Esophagus (tissue), 2 donors: ENCODE measurements around the gene AGBL4. TPM values are rescaled to one million over a fixed set of nuclear protein-coding genes. Genes with fewer than 3 reads are reported as not detected.

Source experiments
- H3K27ac ChIP-seq, 2 donors: one replicate each; pipeline ENCODE4 v1.5.1; 2013; ENCODE audit warnings: low read depth in 2 of 2, mild to moderate bottlenecking in 2 of 2, inconsistent platforms in 1 of 2, low read length in 1 of 2, moderate library complexity in 1 of 2
- H3K27me3 ChIP-seq, 2 donors: one replicate each; pipeline ENCODE4 v1.6.1; 2013; ENCODE audit warnings: low read length in 2 of 2, control low read depth in 1 of 2, mild to moderate bottlenecking in 1 of 2; ENCODE audit not compliant: insufficient read depth in 2 of 2, control insufficient read depth in 1 of 2
- H3K36me3 ChIP-seq, 2 donors: one replicate each; pipeline ENCODE4 v1.6.1; 2013; ENCODE audit warnings: low read length in 1 of 2; ENCODE audit not compliant: control insufficient read depth in 2 of 2, insufficient read depth in 2 of 2
- H3K4me1 ChIP-seq, 2 donors: one replicate each; pipeline ENCODE4 v1.6.1; 2013; ENCODE audit warnings: low read length in 1 of 2; ENCODE audit not compliant: control insufficient read depth in 2 of 2, insufficient read depth in 2 of 2
- H3K4me3 ChIP-seq, 2 donors: one replicate each; pipeline ENCODE4 v1.5.1; 2013; ENCODE audit warnings: low read length in 2 of 2, mild to moderate bottlenecking in 2 of 2, low read depth in 1 of 2, moderate library complexity in 1 of 2
- H3K9me3 ChIP-seq, 2 donors: one replicate each; pipeline ENCODE4 v1.6.1; 2013; ENCODE audit warnings: mild to moderate bottlenecking in 2 of 2, low read depth in 1 of 2, low read length in 1 of 2, moderate library complexity in 1 of 2; ENCODE audit not compliant: control insufficient read depth in 2 of 2, insufficient read depth in 1 of 2
- WGBS, 2 donors: extraction: QIAGEN DNeasy Blood & Tissue Kit; methylation state at CpG; one replicate each; pipeline ENCODE4 v1.1.7; 2013; 5-methylcytosine and 5-hydroxymethylcytosine counted together
- polyA plus RNA-seq, 2 donors: library from polyadenylated mRNA; stranded (reverse); fragments of 200-250 nt; gene quantifications; one replicate each; pipeline ENCODE4 v1.2.3, GENCODE V29; 2013
- donor health status: healthy with polysubstance abuse.
- donor health status: Bipolar disorder and iron deficiency.

The AGBL4 gene
- polyA plus RNA-seq, 2 donors: 0.02 TPM; not detected in 1

GRCh38 chr1:49136738-49137251 lies 887.0 kb downstream of the AGBL4 start:
- 72 to 83% methylated on average over 1 of the region's 1 CpG for WGBS, 2 donors
- no peaks in the 10 kb centered on the region for H3K36me3 ChIP-seq
- no peaks in the 10 kb centered on the region for H3K27me3 ChIP-seq
- no peak overlapping the region for H3K27ac ChIP-seq
- no peak overlapping the region for H3K4me3 ChIP-seq
- no peaks in the 10 kb centered on the region for H3K4me1 ChIP-seq
- H3K9me3 ChIP-seq: peaks cover 0 to 3% of the 10 kb centered on the region in 2 donors

- Histone ChIP-seq H3K27ac (no peak overlapping the region), H3K4me1 (no peaks in the 10 kb centered on the region), H3K9me3 (peaks cover 0 to 4% of the 10 kb centered on the region in 2 donors), H3K4me3 (no peak overlapping the region), H3K36me3 (no peaks in the 10 kb centered on the region), H3K27me3 (no peaks in the 10 kb centered on the region)
- 33% methylated on average over 1 of the region's 1 CpG for WGBS, 2 donors
These were observed 898.0 kb downstream of the AGBL4 start for GRCh38 chr1:49125746-49126145.

GRCh38 chr1:49111931-49112330 lies 911.8 kb downstream of the AGBL4 start:
- Histone ChIP-seq H3K36me3 (no peaks in the 10 kb centered on the region), H3K27ac (no peak overlapping the region), H3K9me3 (no peaks in the 10 kb centered on the region), H3K27me3 (no peaks in the 10 kb centered on the region), H3K4me1 (no peaks in the 10 kb centered on the region), H3K4me3 (no peak overlapping the region)
- WGBS, 2 donors: 84 to 86% methylated on average over 1 of the region's 1 CpG

GRCh38 chr1:49106445-49106844 lies 917.3 kb downstream of the AGBL4 start:
- no peak overlapping the region for H3K27ac ChIP-seq
- H3K4me1 ChIP-seq: no peaks in the 10 kb centered on the region
- no peaks in the 10 kb centered on the region for H3K36me3 ChIP-seq
- H3K4me3 ChIP-seq: no peak overlapping the region
- no peaks in the 10 kb centered on the region for H3K9me3 ChIP-seq
- no peaks in the 10 kb centered on the region for H3K27me3 ChIP-seq

GRCh38 chr1:49104575-49104974 lies 919.2 kb downstream of the AGBL4 start:
- H3K27me3 ChIP-seq: no peaks in the 10 kb centered on the region
- H3K4me3 ChIP-seq: no peak overlapping the region
- no peaks in the 10 kb centered on the region for H3K9me3 ChIP-seq
- H3K27ac ChIP-seq: no peak overlapping the region
- WGBS, 2 donors: 52 to 54% methylated on average over 3 of the region's 3 CpGs
- H3K4me1 ChIP-seq: no peaks in the 10 kb centered on the region
- H3K36me3 ChIP-seq: no peaks in the 10 kb centered on the region

- Histone ChIP-seq H3K9me3 (no peaks in the 10 kb centered on the region), H3K4me1 (no peaks in the 10 kb centered on the region), H3K36me3 (no peaks in the 10 kb centered on the region), H3K4me3 (no peak overlapping the region), H3K27ac (no peak overlapping the region), H3K27me3 (no peaks in the 10 kb centered on the region)
These were observed 921.0 kb downstream of the AGBL4 start for GRCh38 chr1:49102752-49103151.

GRCh38 chr1:49098866-49099265 lies 924.9 kb downstream of the AGBL4 start:
- H3K27ac ChIP-seq: no peak overlapping the region
- H3K9me3 ChIP-seq: no peaks in the 10 kb centered on the region
- WGBS, 2 donors: 82 to 87% methylated on average over 5 of the region's 5 CpGs
- no peak overlapping the region for H3K4me3 ChIP-seq
- no peaks in the 10 kb centered on the region for H3K4me1 ChIP-seq
- no peaks in the 10 kb centered on the region for H3K27me3 ChIP-seq
- no peaks in the 10 kb centered on the region for H3K36me3 ChIP-seq

- Histone ChIP-seq H3K36me3 (no peaks in the 10 kb centered on the region), H3K9me3 (peaks cover 2 to 8% of the 10 kb centered on the region in 2 donors), H3K4me1 (no peaks in the 10 kb centered on the region), H3K4me3 (no peak overlapping the region), H3K27ac (no peak overlapping the region), H3K27me3 (no peaks in the 10 kb centered on the region)
- 81 to 89% methylated on average over 2 of the region's 2 CpGs for WGBS, 2 donors
These were observed 937.4 kb downstream of the AGBL4 start for GRCh38 chr1:49086327-49086726.

- Histone ChIP-seq H3K27me3 (no peaks in the 10 kb centered on the region), H3K36me3 (no peaks in the 10 kb centered on the region), H3K4me3 (no peak overlapping the region), H3K4me1 (no peaks in the 10 kb centered on the region), H3K27ac (no peak overlapping the region), H3K9me3 (peaks cover 2 to 8% of the 10 kb centered on the region in 2 donors)
- 76 to 80% methylated on average over 3 of the region's 3 CpGs for WGBS, 2 donors
These were observed 938.7 kb downstream of the AGBL4 start for GRCh38 chr1:49085079-49085478.

GRCh38 chr1:49060766-49061165 lies 963.0 kb downstream of the AGBL4 start:
- no peak overlapping the region for H3K27ac ChIP-seq

More at GRCh38 chr1:49060766-49061165, 963.0 kb downstream of the AGBL4 start:
- H3K36me3 ChIP-seq: no peaks in the 10 kb centered on the region
- H3K4me3 ChIP-seq: no peak overlapping the region
- peaks cover 0 to 3% of the 10 kb centered on the region in 2 donors for H3K9me3 ChIP-seq
- WGBS, 2 donors: 83 to 86% methylated on average over 1 of the region's 1 CpG
- H3K27me3 ChIP-seq: no peaks in the 10 kb centered on the region
- no peaks in the 10 kb centered on the region for H3K4me1 ChIP-seq
